Activated naive CD4-positive, alpha-beta T cell treated with anti-CD3 and anti-CD28 coated beads for 36 hours (primary cell): Measurements from ENCODE around the gene GPR156. TPM values are rescaled to one million over a fixed set of nuclear protein-coding genes. Genes with fewer than 3 reads are reported as not detected.
A peak's percentile ranks its signal among the peaks of the same experiment; 100 is the strongest.

Source experiments
- CTCF ChIA-PET: fragments of 350-600 bp; sonication (Branson Sonifier 250); formaldehyde crosslinking; loops from one replicate; lab custom pipeline; 2021; ENCODE audit warnings: antibody characterized with exemption; lab: Charles Lee
- DNase-seq: peaks from one replicate; pipeline ENCODE4 v3.0.0-alpha.2; 2020
- H3K27ac Mint-ChIP-seq: one replicate; pipeline ENCODE4 v1.8.0; 2021; ENCODE audit warnings: mild to moderate bottlenecking, mixed read lengths
- H3K27me3 Mint-ChIP-seq: one replicate; pipeline ENCODE4 v1.8.0; 2021; ENCODE audit warnings: low read depth, mixed read lengths
- H3K36me3 Mint-ChIP-seq: one replicate; pipeline ENCODE4 v1.8.0; 2021; ENCODE audit warnings: low read depth, mixed read lengths
- H3K4me1 Mint-ChIP-seq: one replicate; pipeline ENCODE4 v1.8.0; 2021; ENCODE audit warnings: low read depth, mixed read lengths
- H3K4me3 Mint-ChIP-seq: one replicate; pipeline ENCODE4 v1.8.0; 2021; ENCODE audit warnings: mild to moderate bottlenecking, moderate library complexity, mixed read lengths
- H3K9me3 Mint-ChIP-seq: one replicate; pipeline ENCODE4 v1.8.0; 2021; ENCODE audit warnings: mixed read lengths
- intact Hi-C: fragments of 100-400 bp; cut with micrococcal nuclease; formaldehyde crosslinking; loops from one replicate; pipeline ENCODE4 v1.15.1; 2023
- total RNA-seq, 2 experiments: library from RNA; stranded (reverse); gene quantifications; one replicate each; pipeline ENCODE4 v1.2.3, GENCODE V29; 2021

The GPR156 gene
- total RNA-seq, 2 experiments from 2014 or later = not detected

DNA sequence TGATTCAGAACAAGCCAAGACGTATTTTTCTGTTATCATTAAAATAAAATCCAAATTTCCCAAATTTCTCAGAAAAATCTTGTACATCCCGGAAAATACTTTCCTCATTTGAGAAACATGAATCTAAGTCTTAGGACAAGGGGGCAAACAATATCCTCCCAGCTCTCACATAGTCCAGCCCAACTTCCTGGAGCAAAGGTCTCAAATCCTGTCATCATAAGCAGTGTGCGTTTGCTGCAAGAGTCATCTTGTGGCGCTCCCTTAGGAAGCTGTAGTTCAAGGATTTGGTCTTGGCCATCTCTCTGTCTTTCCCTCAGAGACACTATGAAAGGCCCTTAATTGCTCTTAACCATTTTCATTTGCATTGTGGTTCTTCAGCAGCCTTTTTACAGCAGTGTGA, 133.2 kb downstream of the GPR156 start:
- no peak for DNase-seq
- H3K4me3 Mint-ChIP-seq = no peak overlapping the region
- H3K27ac Mint-ChIP-seq = no peak overlapping the region
- peaks cover 19% of the 10 kb centered on the region for H3K4me1 Mint-ChIP-seq
- peaks cover 3% of the 10 kb centered on the region for H3K36me3 Mint-ChIP-seq
- no peaks in the 10 kb centered on the region for H3K27me3 Mint-ChIP-seq
- peaks cover 14% of the 10 kb centered on the region for H3K9me3 Mint-ChIP-seq
- intact Hi-C loops = no loop called here
- CTCF ChIA-PET = no interaction called here

DNA sequence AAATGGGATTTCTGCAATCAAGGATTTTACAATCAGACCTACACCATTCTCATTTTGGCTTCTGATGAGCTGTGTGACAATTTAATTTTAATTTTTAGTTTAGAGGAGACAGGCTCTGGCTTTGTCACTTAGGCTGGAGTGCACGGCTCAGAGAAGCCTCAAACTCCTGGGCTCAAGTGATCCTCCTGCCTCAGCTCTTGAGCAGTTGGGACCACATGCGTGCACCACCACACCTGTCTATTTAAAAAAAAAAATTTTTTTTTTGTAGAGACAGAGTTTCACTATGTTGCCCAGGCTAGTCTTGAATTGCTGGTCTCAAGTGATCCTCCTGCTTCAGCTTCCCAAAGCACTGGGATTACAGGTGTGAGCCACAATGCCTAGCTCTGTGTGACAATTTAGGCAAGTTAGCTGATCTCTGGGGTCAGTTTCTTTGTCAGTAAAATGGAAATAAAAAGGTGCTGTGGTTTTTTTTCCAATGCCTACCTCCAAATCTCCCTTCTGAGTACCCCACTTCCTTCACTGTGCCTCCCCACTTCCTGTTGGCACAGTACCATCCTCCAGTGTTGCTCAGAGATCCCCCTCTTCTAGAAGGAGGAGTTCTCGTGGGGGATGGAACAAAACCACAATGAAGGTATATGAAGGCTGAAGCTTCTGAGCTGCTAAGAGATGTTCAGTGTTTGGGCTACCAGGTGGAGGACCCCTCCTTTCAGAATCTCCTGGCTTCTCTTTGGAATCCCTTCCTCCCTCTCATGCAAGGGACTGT, 136.7 kb downstream of the GPR156 start:
- Mint-ChIP-seq H3K4me3 (no peak overlapping the region), H3K4me1 (peaks cover 28% of the 10 kb centered on the region), H3K9me3 (no peaks in the 10 kb centered on the region), H3K27ac (no peak overlapping the region), H3K36me3 (no peaks in the 10 kb centered on the region), H3K27me3 (no peaks in the 10 kb centered on the region)
- intact Hi-C loops = no loop called here
- CTCF ChIA-PET = interaction anchor here (0.5 to 5.0 kb wide), 13 partner anchors 16 to 283 kb away, joined by 3 to 49 read pairs (median 4); partner anchors contain the start of gene GSK3B
- DNase-seq = no peak

DNA sequence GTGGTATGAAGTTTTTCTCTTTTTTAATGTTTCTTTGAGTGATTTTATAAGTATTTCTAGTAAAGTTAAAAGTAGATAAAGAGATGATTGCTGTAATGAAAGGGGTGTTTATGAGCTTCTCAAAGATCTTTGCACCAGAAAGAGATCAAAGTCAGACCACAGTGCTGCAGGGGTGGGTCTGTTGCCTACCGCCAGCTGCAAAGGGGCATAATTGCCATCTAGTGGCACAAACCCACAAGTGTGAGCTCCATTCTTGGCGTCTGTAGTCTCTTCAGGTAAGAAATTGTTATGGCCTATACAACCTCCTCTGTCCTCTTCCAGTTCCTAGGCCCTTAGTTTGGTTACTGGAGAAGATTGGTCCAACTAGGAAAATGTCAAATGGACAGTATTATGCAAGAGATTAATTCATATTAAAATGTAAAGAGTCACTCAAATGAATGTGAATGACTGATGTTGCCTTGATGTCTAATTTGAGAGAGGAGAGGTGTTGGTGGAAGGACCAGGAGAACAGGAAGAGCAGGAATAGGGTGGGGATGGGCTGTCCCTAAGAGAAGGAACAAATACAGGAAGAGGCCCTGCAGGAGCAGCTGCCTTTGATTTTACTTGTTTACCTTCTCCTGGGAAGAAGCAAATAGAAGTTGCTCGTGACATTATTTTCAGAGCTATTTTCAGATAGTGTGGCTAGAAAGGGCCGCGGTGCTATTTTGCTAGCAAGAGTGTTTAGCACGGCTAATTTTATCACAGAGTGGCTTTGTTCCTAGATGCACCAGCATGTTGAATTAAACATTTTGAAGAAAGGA, 137.8 kb downstream of the GPR156 start:
- Mint-ChIP-seq H3K9me3 (no peaks in the 10 kb centered on the region), H3K4me1 (peaks cover 25% of the 10 kb centered on the region), H3K4me3 (no peak overlapping the region), H3K36me3 (no peaks in the 10 kb centered on the region), H3K27me3 (no peaks in the 10 kb centered on the region), H3K27ac (no peak overlapping the region)
- CTCF ChIA-PET = interaction anchor here (0.5 to 5.0 kb wide), 21 partner anchors 11 to 339 kb away, joined by 3 to 49 read pairs (median 3); partner anchors contain the start of gene GSK3B
- peak; percentile 61 for DNase-seq
- intact Hi-C loops = loop anchor here (1.0 to 2.0 kb wide), 4 partner anchors 106 to 326 kb away; no protein-coding TSS in a partner anchor

DNA sequence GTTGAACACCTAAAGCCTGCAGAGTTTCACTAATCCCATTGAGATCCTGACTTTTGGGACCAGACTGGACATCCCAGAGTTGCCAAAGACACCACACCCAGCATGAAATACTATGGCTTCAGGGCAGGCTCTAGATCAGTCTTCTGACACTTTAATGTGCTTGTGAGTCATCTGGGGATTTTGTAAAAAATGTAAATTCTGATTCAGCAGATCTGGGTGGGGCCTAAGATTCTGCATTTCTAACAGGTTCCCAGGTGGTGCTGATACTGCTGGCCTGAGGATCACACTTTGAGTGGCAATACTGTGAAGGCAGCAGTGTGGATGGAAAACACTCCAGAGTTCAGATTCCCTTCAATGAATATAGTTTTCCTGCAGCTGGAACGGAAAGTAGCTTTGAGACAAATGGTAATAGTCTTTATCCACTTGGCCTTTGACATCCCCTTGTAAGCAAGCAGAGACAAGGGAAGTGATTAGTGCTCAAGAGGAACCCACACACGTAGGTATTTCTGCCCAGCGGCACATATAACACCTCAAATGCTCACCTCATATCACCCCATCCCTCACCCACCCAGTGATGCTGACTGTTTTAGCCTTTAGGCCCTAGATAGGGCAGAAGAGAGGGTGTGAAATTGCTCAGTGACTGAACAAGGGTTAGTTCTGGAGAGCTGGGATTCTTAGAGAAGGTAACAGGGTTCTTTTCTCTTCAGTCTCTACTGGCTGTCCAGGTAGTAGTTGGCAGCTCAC, 139.3 kb downstream of the GPR156 start:
- Mint-ChIP-seq H3K27me3 (no peaks in the 10 kb centered on the region), H3K9me3 (no peaks in the 10 kb centered on the region), H3K27ac (no peak overlapping the region), H3K36me3 (no peaks in the 10 kb centered on the region), H3K4me1 (peaks cover 25% of the 10 kb centered on the region), H3K4me3 (no peak overlapping the region)
- intact Hi-C loops = loop anchor here (1.0 to 2.0 kb wide), 6 partner anchors 50 to 325 kb away; partner anchors contain the start of gene LRRC58
- CTCF ChIA-PET = interaction anchor here (1.1 to 5.0 kb wide), 2 partner anchors 10 to 253 kb away, joined by 5 to 49 read pairs; no protein-coding TSS in a partner anchor
- DNase-seq = peak; percentile 55

DNA sequence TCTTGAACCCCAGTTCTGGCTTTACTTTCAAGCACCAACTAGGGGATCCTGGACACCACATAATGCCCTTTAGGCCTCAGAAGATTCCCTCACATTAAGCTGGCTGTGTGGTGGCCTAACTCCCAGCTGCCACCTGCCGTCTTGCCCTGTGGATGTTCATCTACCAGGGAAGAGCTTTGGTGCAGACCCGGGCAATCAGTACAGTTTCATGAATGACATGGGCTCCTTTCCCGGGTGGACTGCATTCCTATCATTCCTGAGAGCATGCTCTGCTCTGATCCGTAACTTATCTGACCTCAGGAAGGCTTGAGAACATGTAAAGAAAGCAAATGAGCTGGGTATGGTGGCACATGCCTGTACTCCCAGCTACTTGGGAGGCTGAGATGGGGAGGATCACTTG, 140.8 kb downstream of the GPR156 start:
- Mint-ChIP-seq H3K4me3 (no peak overlapping the region), H3K27ac (no peak overlapping the region), H3K9me3 (no peaks in the 10 kb centered on the region), H3K4me1 (peaks cover 28% of the 10 kb centered on the region), H3K27me3 (no peaks in the 10 kb centered on the region), H3K36me3 (no peaks in the 10 kb centered on the region)
- DNase-seq = no peak
- intact Hi-C loops = loop anchor here (2.0 kb wide), 1 partner anchor 205 kb away; the partner anchor contains the start of gene LRRC58
- CTCF ChIA-PET = interaction anchor here (0.5 kb wide), 1 partner anchor 303 kb away, joined by 3 read pairs; no protein-coding TSS in a partner anchor

DNA sequence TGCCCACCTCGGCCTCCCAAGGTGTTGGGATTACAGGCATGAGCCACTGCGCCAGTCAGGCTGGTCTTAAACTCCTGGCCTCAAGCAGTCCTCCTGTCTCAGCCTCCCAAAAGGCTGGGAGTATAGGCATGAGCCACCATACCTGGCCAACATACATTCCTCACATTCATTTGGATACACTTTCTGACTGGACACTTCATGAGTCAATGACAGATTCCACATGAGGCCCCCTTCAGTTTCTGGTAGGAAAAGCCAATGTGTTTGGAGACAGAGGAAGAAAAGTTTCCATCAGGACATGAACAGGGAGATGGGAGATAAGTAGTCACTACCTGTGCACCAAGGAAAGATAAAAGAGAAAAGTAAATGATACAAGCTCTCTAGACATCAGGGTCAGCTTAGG, 141.3 kb downstream of the GPR156 start:
- peaks cover 26% of the 10 kb centered on the region for H3K4me1 Mint-ChIP-seq
- H3K27ac Mint-ChIP-seq = no peak overlapping the region
- intact Hi-C loops = loop anchor here (2.0 kb wide), 1 partner anchor 205 kb away; the partner anchor contains the start of gene LRRC58
- H3K9me3 Mint-ChIP-seq = no peaks in the 10 kb centered on the region
- H3K27me3 Mint-ChIP-seq = no peaks in the 10 kb centered on the region
- H3K36me3 Mint-ChIP-seq = no peaks in the 10 kb centered on the region
- no peak overlapping the region for H3K4me3 Mint-ChIP-seq
- no peak for DNase-seq
- CTCF ChIA-PET = interaction anchor here (0.5 kb wide), 1 partner anchor 303 kb away, joined by 3 read pairs; no protein-coding TSS in a partner anchor

DNA sequence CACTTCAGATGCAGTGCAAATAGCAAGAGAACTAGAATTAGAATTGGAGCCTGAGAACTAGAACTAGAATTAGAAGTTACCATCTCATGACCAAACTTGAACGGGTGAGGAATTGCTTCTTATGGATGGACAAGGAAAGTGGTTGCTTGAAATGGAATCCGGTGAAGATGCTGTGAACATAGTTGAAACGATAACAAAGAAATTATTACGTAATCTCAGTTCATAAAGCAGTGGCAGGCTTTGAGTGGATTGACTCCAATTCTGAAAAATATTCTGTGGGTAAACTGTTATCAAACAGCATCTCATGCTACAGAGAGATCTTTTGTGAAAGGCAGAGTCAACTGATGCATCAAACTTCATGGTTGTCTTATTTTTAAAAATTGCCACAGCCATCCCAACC, 142.8 kb downstream of the GPR156 start:
- Mint-ChIP-seq H3K4me1 (peaks cover 16% of the 10 kb centered on the region), H3K4me3 (no peak overlapping the region), H3K27me3 (no peaks in the 10 kb centered on the region), H3K36me3 (no peaks in the 10 kb centered on the region), H3K27ac (no peak overlapping the region), H3K9me3 (no peaks in the 10 kb centered on the region)
- intact Hi-C loops = no loop called here
- CTCF ChIA-PET = interaction anchor here (0.6 kb wide), 1 partner anchor 54 kb away, joined by 3 read pairs; no protein-coding TSS in a partner anchor
- DNase-seq = no peak

DNA sequence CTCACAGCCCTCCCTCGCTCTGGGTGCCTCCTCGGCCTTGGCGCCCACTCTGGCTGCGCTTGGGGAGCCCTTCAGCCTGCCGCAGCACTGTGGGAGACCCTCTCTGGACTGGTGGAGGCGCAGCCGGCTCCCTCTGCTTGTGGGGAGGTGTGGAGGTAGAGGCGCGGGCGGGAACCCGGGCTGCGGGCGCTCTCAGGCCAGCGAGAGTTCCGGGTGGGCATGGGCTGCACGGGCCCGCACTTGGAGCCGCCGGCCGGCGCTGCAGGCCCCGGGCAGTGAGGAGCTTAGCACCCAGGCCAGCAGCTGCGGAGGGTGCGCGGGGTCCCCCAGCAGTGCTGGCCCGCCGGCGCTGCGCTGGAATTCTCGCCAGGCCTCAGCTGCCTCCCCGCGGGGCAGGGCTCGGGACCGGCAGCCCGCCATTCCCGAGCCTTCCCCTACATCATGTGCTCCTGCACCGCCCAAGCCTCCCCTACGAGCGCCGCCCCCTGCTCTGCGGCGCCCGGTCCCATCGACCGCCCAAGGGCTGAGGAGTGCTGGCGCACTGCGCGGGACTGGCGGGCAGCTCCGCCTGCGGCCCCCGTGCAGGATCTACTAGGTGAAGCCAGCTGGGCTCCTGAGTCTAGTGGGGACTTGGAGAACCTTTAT, 144.8 kb downstream of the GPR156 start:
- H3K4me3 Mint-ChIP-seq = no peak overlapping the region
- no peaks in the 10 kb centered on the region for H3K36me3 Mint-ChIP-seq
- H3K27me3 Mint-ChIP-seq = no peaks in the 10 kb centered on the region
- CTCF ChIA-PET = no interaction called here
- intact Hi-C loops = no loop called here
- DNase-seq = no peak
- H3K4me1 Mint-ChIP-seq = peaks cover 4% of the 10 kb centered on the region
- H3K27ac Mint-ChIP-seq = no peak overlapping the region
- no peaks in the 10 kb centered on the region for H3K9me3 Mint-ChIP-seq

DNA sequence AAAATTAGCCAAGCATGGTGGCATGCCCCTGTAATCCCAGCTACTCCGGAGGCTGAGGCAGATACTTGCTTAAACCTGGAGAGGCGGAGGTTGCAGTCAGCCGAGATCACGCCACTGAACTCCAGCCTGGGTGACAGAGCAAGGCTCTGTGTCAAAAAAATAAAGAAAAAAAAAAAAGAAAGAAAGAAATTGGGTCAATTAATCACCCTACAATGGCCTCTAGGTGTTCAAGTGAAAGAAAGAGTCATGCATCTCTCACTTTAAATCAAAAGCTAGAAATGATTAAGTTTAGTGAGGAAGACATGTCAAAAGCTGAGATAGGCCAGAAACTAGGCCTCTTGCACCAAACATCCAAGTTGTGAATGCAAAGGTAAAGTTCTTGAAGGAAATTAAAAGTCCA, 145.9 kb downstream of the GPR156 start:
- no peak overlapping the region for H3K4me3 Mint-ChIP-seq
- H3K27ac Mint-ChIP-seq = no peak overlapping the region
- CTCF ChIA-PET = interaction anchor here (1.0 kb wide), 1 partner anchor 247 kb away, joined by 4 read pairs; no protein-coding TSS in a partner anchor
- H3K4me1 Mint-ChIP-seq = peaks cover 3% of the 10 kb centered on the region
- no peaks in the 10 kb centered on the region for H3K27me3 Mint-ChIP-seq
- intact Hi-C loops = no loop called here
- no peaks in the 10 kb centered on the region for H3K9me3 Mint-ChIP-seq
- H3K36me3 Mint-ChIP-seq = no peaks in the 10 kb centered on the region
- DNase-seq = no peak

DNA sequence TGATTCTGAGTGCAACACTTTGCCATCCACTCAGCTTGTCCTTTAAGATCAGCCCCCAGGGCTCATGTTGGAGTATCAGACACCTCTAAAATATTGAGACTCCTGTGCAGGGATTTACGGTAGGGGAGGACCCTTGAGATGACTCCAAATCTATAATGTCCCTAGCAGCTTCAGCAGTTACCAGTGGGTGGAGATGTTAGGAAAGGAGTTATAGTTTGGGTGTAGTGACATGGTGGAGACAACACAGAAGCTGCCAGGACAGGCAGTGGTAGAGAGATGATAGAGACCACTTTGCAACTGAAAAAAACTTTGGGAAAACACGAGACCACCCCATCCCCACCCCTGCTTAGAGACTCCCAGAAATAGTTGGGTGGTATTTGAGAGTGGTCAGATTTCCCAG, 147.5 kb downstream of the GPR156 start:
- H3K9me3 Mint-ChIP-seq = no peaks in the 10 kb centered on the region
- H3K27me3 Mint-ChIP-seq = no peaks in the 10 kb centered on the region
- intact Hi-C loops = no loop called here
- H3K27ac Mint-ChIP-seq = no peak overlapping the region
- H3K36me3 Mint-ChIP-seq = no peaks in the 10 kb centered on the region
- CTCF ChIA-PET = interaction anchor here (0.7 kb wide), 1 partner anchor 65 kb away, joined by 7 read pairs; no protein-coding TSS in a partner anchor
- H3K4me1 Mint-ChIP-seq = peaks cover 3% of the 10 kb centered on the region
- no peak overlapping the region for H3K4me3 Mint-ChIP-seq
- DNase-seq = no peak

DNA sequence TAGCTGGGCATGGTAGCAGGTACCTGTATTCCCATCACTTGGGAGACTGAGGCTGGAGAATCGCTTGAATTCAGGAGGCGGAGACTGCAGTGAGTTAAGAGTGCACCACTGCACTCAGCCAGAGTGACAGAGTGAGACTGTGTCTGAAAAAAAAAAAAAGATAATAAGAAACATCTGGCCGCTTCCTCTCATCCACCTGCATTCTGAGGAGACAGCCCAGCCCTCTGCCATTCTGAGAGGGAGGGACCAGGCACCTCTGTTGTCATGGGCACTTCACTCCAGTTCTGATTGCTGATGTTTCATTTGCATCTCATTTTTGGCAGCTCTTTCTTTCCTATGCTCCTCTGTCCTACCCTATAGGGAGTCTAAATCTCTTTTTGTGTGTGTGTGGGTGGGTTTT, 154.4 kb downstream of the GPR156 start:
- Mint-ChIP-seq H3K9me3 (no peaks in the 10 kb centered on the region), H3K36me3 (no peaks in the 10 kb centered on the region), H3K4me3 (no peak overlapping the region), H3K27ac (no peak overlapping the region), H3K4me1 (no peaks in the 10 kb centered on the region), H3K27me3 (no peaks in the 10 kb centered on the region)
- no peak for DNase-seq
- intact Hi-C loops = no loop called here
- CTCF ChIA-PET = no interaction called here
